HEK293T (cell line): ENCODE data around the gene MFSD2A.

Experiments
- CTCF ChIA-PET: fragments of 350-600 bp; formaldehyde crosslinking; extraction: SDS; loops from one replicate; lab custom pipeline; 2021; ENCODE audit warnings: antibody characterized with exemption, inconsistent platforms; lab: Yijun Ruan, JAX
- POLR2A ChIA-PET: fragments of 350-600 bp; formaldehyde crosslinking; extraction: SDS; loops from one replicate; lab custom pipeline; 2020; ENCODE audit warnings: antibody characterized with exemption, inconsistent platforms; lab: Yijun Ruan, JAX
- DNase-seq: peaks from one replicate; pipeline ENCODE4 v3.0.0; 2012; ENCODE audit warnings: mixed read lengths; ENCODE audit errors: extremely low spot score
- ARNT ChIP-seq: fragments of 450-650 bp; IDR thresholded peaks from 2 replicates; pipeline ENCODE4 v1.6.1; 2017; ENCODE audit warnings: mild to moderate bottlenecking
- BHLHE40 ChIP-seq: fragments of 450-650 bp; IDR thresholded peaks from 2 replicates; pipeline ENCODE4 v1.6.1; 2016; ENCODE audit warnings: mild to moderate bottlenecking, moderate library complexity, borderline replicate concordance
- CTBP1 ChIP-seq: fragments of 450-650 bp; IDR thresholded peaks from 2 replicates; pipeline ENCODE4 v1.6.1; 2016; ENCODE audit warnings: borderline replicate concordance
- ELF4 ChIP-seq: fragments of 450-650 bp; IDR thresholded peaks from 2 replicates; pipeline ENCODE4 v1.6.1; 2017; ENCODE audit warnings: antibody characterized with exemption
- FOXA1 ChIP-seq: fragments of 450-650 bp; IDR thresholded peaks from 2 replicates; pipeline ENCODE4 v1.6.1; 2016; ENCODE audit warnings: mild to moderate bottlenecking
- FOXK2 ChIP-seq: fragments of 450-650 bp; IDR thresholded peaks from 2 replicates; pipeline ENCODE4 v1.6.1; 2016; ENCODE audit warnings: mild to moderate bottlenecking
- FOXM1 ChIP-seq: fragments of 450-650 bp; IDR thresholded peaks from 2 replicates; pipeline ENCODE4 v1.6.1; 2017; ENCODE audit warnings: mild to moderate bottlenecking, borderline replicate concordance
- HDGF ChIP-seq: fragments of 450-650 bp; IDR thresholded peaks from 2 replicates; pipeline ENCODE4 v1.6.1; 2017; ENCODE audit warnings: antibody characterized with exemption, borderline replicate concordance
- L3MBTL2 ChIP-seq: fragments of 450-650 bp; conservative IDR thresholded peaks from 2 replicates; pipeline ENCODE4 v1.6.1; 2016; ENCODE audit warnings: mild to moderate bottlenecking
- LEF1 ChIP-seq: fragments of 450-650 bp; IDR thresholded peaks from 2 replicates; pipeline ENCODE4 v1.6.1; 2017; ENCODE audit warnings: mild to moderate bottlenecking, borderline replicate concordance
- NFRKB ChIP-seq: fragments of 450-650 bp; IDR thresholded peaks from 2 replicates; pipeline ENCODE4 v1.6.1; 2016; ENCODE audit warnings: mild to moderate bottlenecking, moderate library complexity
- SP1 ChIP-seq: fragments of 450-650 bp; IDR thresholded peaks from 2 replicates; pipeline ENCODE4 v1.6.1; 2017
- SUZ12 ChIP-seq: fragments of 450-650 bp; IDR thresholded peaks from 2 replicates; pipeline ENCODE4 v1.6.1; 2016; ENCODE audit warnings: mild to moderate bottlenecking
- TARDBP ChIP-seq: fragments of 450-650 bp; IDR thresholded peaks from 2 replicates; pipeline ENCODE4 v1.6.1; 2016
- ZNF384 ChIP-seq: fragments of 450-650 bp; IDR thresholded peaks from 2 replicates; pipeline ENCODE4 v1.6.1; 2016
- TF ChIP-seq, protein P1 (sequence below): fragments of 450-650 bp; IDR thresholded peaks from 2 replicates; pipeline ENCODE4 v1.6.1; 2016

The MFSD2A gene

DNA sequence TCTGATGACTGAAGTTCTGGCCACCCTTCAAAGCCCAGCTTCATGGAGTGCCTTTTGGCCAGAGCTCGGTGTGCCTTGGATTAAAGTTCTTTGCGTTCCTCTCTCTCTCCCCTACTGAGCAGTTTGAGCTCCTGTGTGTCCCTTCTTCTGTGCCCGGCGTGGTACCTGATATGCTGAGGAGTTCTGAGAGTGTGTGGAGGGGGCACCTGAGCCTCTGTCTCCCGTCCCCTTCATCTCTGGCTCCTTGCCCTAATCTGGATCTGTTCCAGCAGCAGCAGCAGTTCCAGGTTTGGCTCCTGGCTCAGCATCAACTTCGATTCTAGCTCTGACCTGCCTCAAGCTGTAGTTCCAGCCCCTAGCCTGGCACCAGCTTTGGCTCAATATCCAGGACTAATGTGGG lies 28.1 kb upstream of the MFSD2A start:
- ChIA-PET CTCF (interaction anchor here (1.2 kb wide), 1 partner anchor 106 kb away, joined by 4 read pairs; no protein-coding TSS in a partner anchor), POLR2A (interaction anchor here (1.2 kb wide), 1 partner anchor 29 kb away, joined by 3 read pairs; no protein-coding TSS in a partner anchor)
- no peak for DNase-seq
- no peak for TF ChIP-seq ELF4
- no peak for TF ChIP-seq SUZ12
- no peak for TF ChIP-seq HDGF
- TF ChIP-seq, protein P1, sequence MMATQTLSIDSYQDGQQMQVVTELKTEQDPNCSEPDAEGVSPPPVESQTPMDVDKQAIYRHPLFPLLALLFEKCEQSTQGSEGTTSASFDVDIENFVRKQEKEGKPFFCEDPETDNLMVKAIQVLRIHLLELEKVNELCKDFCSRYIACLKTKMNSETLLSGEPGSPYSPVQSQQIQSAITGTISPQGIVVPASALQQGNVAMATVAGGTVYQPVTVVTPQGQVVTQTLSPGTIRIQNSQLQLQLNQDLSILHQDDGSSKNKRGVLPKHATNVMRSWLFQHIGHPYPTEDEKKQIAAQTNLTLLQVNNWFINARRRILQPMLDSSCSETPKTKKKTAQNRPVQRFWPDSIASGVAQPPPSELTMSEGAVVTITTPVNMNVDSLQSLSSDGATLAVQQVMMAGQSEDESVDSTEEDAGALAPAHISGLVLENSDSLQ, result no peak
- TF ChIP-seq NFRKB, result no peak
- TF ChIP-seq ARNT, result no peak
- no peak for TF ChIP-seq L3MBTL2
- no peak for TF ChIP-seq CTBP1
- no peak for TF ChIP-seq TARDBP
- TF ChIP-seq FOXK2, result no peak
- TF ChIP-seq FOXM1, result no peak
- no peak for TF ChIP-seq LEF1
- TF ChIP-seq SP1, result no peak
- TF ChIP-seq FOXA1, result no peak
- TF ChIP-seq ZNF384, result no peak
- no peak for TF ChIP-seq BHLHE40

GRCh38 chr1:39927538-39927937 lies 27.4 kb upstream of the MFSD2A start:
- no peak for DNase-seq
- TF ChIP-seq BHLHE40, result no peak
- TF ChIP-seq ZNF384, result no peak
- TF ChIP-seq TARDBP, result no peak
- TF ChIP-seq ELF4, result no peak
- no peak for TF ChIP-seq ARNT
- TF ChIP-seq FOXA1, result no peak
- TF ChIP-seq FOXK2, result no peak
- TF ChIP-seq, protein P1, result no peak
- ChIA-PET POLR2A (interaction anchor here (1.2 kb wide), 1 partner anchor 28 kb away, joined by 3 read pairs; no protein-coding TSS in a partner anchor), CTCF (interaction anchor here (1.2 kb wide), 1 partner anchor 105 kb away, joined by 4 read pairs; no protein-coding TSS in a partner anchor)

- TF ChIP-seq L3MBTL2 (no peak), BHLHE40 (no peak), ELF4 (no peak), LEF1 (no peak), CTBP1 (no peak), TARDBP (no peak), NFRKB (no peak), SUZ12 (no peak), FOXK2 (no peak), ARNT (no peak), ZNF384 (no peak), SP1 (no peak), HDGF (no peak)
- CTCF ChIA-PET, result interaction anchor here (0.7 to 1.5 kb wide), 3 partner anchors 9 to 45 kb away, joined by 3 to 6 read pairs (median 3); no protein-coding TSS in a partner anchor
- no peak for DNase-seq
- POLR2A ChIA-PET, result no interaction called here
Measured at GRCh38 chr1:39928809-39929587, 25.9 kb upstream of the MFSD2A start.

GRCh38 chr1:39933956-39934941 lies 20.7 kb upstream of the MFSD2A start:
- TF ChIP-seq LEF1 (no peak), SP1 (no peak)
- CTCF ChIA-PET, result interaction anchor here (0.5 to 0.6 kb wide), 2 partner anchors 32 to 100 kb away, joined by 3 read pairs; no protein-coding TSS in a partner anchor
- POLR2A ChIA-PET, result no interaction called here
- no peak for DNase-seq

- ChIA-PET POLR2A (interaction anchor here (1.3 kb wide), 1 partner anchor 11 kb away, joined by 5 read pairs; no protein-coding TSS in a partner anchor), CTCF (interaction anchor here (1.0 to 1.3 kb wide), 2 partner anchors 17 to 37 kb away, joined by 3 to 4 read pairs; no protein-coding TSS in a partner anchor)
- DNase-seq, result no peak
- TF ChIP-seq FOXM1, result no peak
- TF ChIP-seq BHLHE40, result no peak
- TF ChIP-seq LEF1, result no peak
- TF ChIP-seq, protein P1, result no peak
- TF ChIP-seq CTBP1, result no peak
- no peak for TF ChIP-seq ELF4
- TF ChIP-seq TARDBP, result no peak
- TF ChIP-seq HDGF, result no peak
- TF ChIP-seq ARNT, result no peak
- no peak for TF ChIP-seq FOXK2
- TF ChIP-seq ZNF384, result no peak
- TF ChIP-seq SUZ12, result no peak
- TF ChIP-seq NFRKB, result no peak
Measured at GRCh38 chr1:39936724-39937491, 18.0 kb upstream of the MFSD2A start.
